ENCODE results near the gene OLFM1.

The OLFM1 gene

GRCh38 chr9:135127718-135128670 lies 40.5 kb downstream of the OLFM1 start:
- Histone ChIP-seq H3K27me3 (ENCODE audit: insufficient read depth, poor library complexity, severe bottlenecking) (peaks cover 2% of the 10 kb centered on the region), H3K4me3 (replicated peaks; ENCODE audit: insufficient read depth, low read length) (no peak overlapping the region), H3K27ac (replicated peaks) (no peak overlapping the region)
- no peak for DNase-seq (ENCODE audit: low read depth in 1 of 2, low spot score in 1 of 2)
- no peak for TF ChIP-seq CTCF (IDR thresholded peaks at IDR 0.05; ENCODE audit: insufficient read depth, low read length)
- no peak for TF ChIP-seq SPI1 (IDR thresholded peaks at IDR 0.05; ENCODE audit: borderline replicate concordance, low read depth)
- TF ChIP-seq REST (IDR thresholded peaks at IDR 0.05; ENCODE audit: insufficient replicate concordance, low read depth): no peak
- TF ChIP-seq POLR2AphosphoS5 (IDR thresholded peaks at IDR 0.05; ENCODE audit: low read depth): no peak
- no peak for TF ChIP-seq GABPA (IDR thresholded peaks at IDR 0.05; ENCODE audit: low read depth)

- Histone ChIP-seq H3K27me3 (ENCODE audit: insufficient read depth, poor library complexity, severe bottlenecking) (peaks cover 2% of the 10 kb centered on the region), H3K4me3 (replicated peaks; ENCODE audit: insufficient read depth, low read length) (no peak overlapping the region), H3K27ac (replicated peaks) (no peak overlapping the region)
- DNase-seq (ENCODE audit: low read depth in 1 of 2, low spot score in 1 of 2): no peak
- no peak for TF ChIP-seq POLR2AphosphoS5 (IDR thresholded peaks at IDR 0.05; ENCODE audit: low read depth)
- no peak for TF ChIP-seq CTCF (IDR thresholded peaks at IDR 0.05; ENCODE audit: insufficient read depth, low read length)
- TF ChIP-seq SPI1 (IDR thresholded peaks at IDR 0.05; ENCODE audit: borderline replicate concordance, low read depth): no peak
- no peak for TF ChIP-seq REST (IDR thresholded peaks at IDR 0.05; ENCODE audit: insufficient replicate concordance, low read depth)
- TF ChIP-seq GABPA (IDR thresholded peaks at IDR 0.05; ENCODE audit: low read depth): no peak
Observed at GRCh38 chr9:135129137-135129695, 41.7 kb downstream of the OLFM1 start.

- Histone ChIP-seq H3K27ac (replicated peaks) (no peak overlapping the region), H3K27me3 (ENCODE audit: insufficient read depth, poor library complexity, severe bottlenecking) (peaks cover 2% of the 10 kb centered on the region), H3K4me3 (replicated peaks; ENCODE audit: insufficient read depth, low read length) (no peak overlapping the region)
- TF ChIP-seq POLR2AphosphoS5 (IDR thresholded peaks at IDR 0.05; ENCODE audit: low read depth): no peak
- TF ChIP-seq REST (IDR thresholded peaks at IDR 0.05; ENCODE audit: insufficient replicate concordance, low read depth): no peak
- TF ChIP-seq SPI1 (IDR thresholded peaks at IDR 0.05; ENCODE audit: borderline replicate concordance, low read depth): no peak
- no peak for TF ChIP-seq GABPA (IDR thresholded peaks at IDR 0.05; ENCODE audit: low read depth)
- no peak for TF ChIP-seq CTCF (IDR thresholded peaks at IDR 0.05; ENCODE audit: insufficient read depth, low read length)
- DNase-seq (ENCODE audit: low read depth in 1 of 2, low spot score in 1 of 2): no peak
Observed at GRCh38 chr9:135130207-135130976, 42.9 kb downstream of the OLFM1 start.

Data from HL-60 (cell line).